ENCODE measurements around the gene WASHC4.

The WASHC4 gene

DNA sequence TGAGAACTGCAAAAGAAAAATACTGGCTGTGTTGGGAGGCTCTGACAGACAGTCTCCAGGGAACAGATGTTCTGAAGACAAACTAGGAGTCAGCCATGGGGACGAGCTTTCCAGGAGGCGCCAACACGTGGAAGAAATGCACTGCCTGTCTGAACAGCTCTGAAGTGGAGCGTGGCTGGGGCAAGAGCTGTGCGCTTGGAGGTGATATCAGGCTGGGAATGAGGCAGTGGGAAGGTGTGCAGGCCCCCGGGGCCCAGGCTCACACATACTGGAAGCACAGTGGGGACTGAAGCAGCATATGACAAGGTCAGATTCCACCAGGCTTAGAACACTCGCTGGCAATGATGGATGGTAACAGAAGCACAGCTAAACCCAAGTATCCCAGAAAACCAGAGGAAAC, 110.9 kb downstream of the WASHC4 start:
- no peak overlapping the region for H3K4me3 ChIP-seq
- peak overlapping the region in 1 of 2 donors; percentile 30 for H3K27ac ChIP-seq
- no peak for DNase-seq (ENCODE audit: low spot score)
- TF ChIP-seq, protein P1, sequence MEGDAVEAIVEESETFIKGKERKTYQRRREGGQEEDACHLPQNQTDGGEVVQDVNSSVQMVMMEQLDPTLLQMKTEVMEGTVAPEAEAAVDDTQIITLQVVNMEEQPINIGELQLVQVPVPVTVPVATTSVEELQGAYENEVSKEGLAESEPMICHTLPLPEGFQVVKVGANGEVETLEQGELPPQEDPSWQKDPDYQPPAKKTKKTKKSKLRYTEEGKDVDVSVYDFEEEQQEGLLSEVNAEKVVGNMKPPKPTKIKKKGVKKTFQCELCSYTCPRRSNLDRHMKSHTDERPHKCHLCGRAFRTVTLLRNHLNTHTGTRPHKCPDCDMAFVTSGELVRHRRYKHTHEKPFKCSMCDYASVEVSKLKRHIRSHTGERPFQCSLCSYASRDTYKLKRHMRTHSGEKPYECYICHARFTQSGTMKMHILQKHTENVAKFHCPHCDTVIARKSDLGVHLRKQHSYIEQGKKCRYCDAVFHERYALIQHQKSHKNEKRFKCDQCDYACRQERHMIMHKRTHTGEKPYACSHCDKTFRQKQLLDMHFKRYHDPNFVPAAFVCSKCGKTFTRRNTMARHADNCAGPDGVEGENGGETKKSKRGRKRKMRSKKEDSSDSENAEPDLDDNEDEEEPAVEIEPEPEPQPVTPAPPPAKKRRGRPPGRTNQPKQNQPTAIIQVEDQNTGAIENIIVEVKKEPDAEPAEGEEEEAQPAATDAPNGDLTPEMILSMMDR (IDR thresholded peaks at IDR 0.05): no peak
